Type B pancreatic cell (in vitro differentiated cells): ENCODE data around the gene TMOD3. TPM values are rescaled to one million over a fixed set of nuclear protein-coding genes. Genes with fewer than 3 reads are reported as not detected.

Experiments
- DNase-seq: peaks from one replicate; pipeline ENCODE4 v3.0.0; 2021; ENCODE audit warnings: mixed read lengths; ENCODE audit not compliant: unreplicated experiment; ENCODE audit errors: extremely low spot score
- H3K27ac Mint-ChIP-seq: 2 replicates; pipeline ENCODE4 v1.8.0; 2021; ENCODE audit warnings: mild to moderate bottlenecking, mixed read lengths
- H3K27me3 Mint-ChIP-seq: 2 replicates; pipeline ENCODE4 v1.8.0; 2021; ENCODE audit warnings: mixed read lengths
- H3K36me3 Mint-ChIP-seq: 2 replicates; pipeline ENCODE4 v1.8.0; 2021; ENCODE audit warnings: mixed read lengths
- H3K4me1 Mint-ChIP-seq: one replicate; pipeline ENCODE4 v1.8.0; 2021; ENCODE audit warnings: mixed read lengths; ENCODE audit not compliant: unreplicated experiment
- H3K4me3 Mint-ChIP-seq: 2 replicates; pipeline ENCODE4 v1.8.0; 2021; ENCODE audit warnings: mild to moderate bottlenecking, mixed read lengths
- H3K9me3 Mint-ChIP-seq: 2 replicates; pipeline ENCODE4 v1.8.0; 2021; ENCODE audit warnings: mixed read lengths
- CTCF ChIP-seq: fragments of 200-600 bp; sonication (generic); conservative IDR thresholded peaks from 2 replicates; pipeline ENCODE4 v1.5.0; 2021; ENCODE audit warnings: antibody characterized with exemption, mild to moderate bottlenecking
- total RNA-seq: library from RNA; stranded (reverse); gene quantifications from 2 replicates; pipeline ENCODE4 v1.2.1, GENCODE V29; 2021; ENCODE audit warnings: low replicate concordance

Gene TMOD3
- total RNA-seq, 1 donor from 2014 or later = 49.0 TPM

GRCh38 chr15:51887887-51888592 lies 58.6 kb downstream of the TMOD3 start:
- TF ChIP-seq CTCF = no peak
- no peak for DNase-seq
- no peaks in the 10 kb centered on the region for H3K27me3 Mint-ChIP-seq
- peaks cover 32% of the 10 kb centered on the region for H3K36me3 Mint-ChIP-seq
- no peaks in the 10 kb centered on the region for H3K9me3 Mint-ChIP-seq
- peaks cover 16% of the 10 kb centered on the region for H3K4me1 Mint-ChIP-seq
- no peak overlapping the region for H3K4me3 Mint-ChIP-seq
- H3K27ac Mint-ChIP-seq = peak overlapping the region; percentile 1

DNA sequence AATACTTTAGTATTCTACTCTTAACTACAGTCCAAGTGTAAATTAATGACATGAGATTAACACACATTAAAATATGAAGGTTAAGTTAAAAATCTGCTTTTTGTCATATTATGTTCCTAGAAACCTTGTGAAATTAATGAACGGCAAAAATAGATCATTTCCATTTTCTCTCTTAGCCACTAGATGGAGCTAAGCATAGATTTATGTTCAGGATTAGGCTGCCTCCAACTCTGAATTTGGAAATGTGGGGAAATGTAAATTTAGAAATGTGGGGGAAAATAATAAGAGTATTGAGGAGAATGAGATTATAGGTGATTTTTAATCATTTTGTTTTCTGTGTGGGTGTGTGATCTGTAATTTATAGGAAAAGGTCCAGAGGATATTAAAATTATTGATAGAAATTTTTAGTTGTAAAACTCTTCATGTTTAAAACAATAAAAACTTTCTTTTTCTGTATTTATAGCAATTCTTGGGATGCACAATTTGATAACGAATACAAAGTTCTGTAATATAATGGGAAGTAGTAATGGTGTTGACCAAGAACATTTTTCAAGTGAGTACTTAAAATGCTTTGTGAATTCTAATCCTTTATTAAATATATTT lies 59.2 kb downstream of the TMOD3 start:
- H3K27me3 Mint-ChIP-seq = no peaks in the 10 kb centered on the region
- peak overlapping the region; percentile 1 for H3K27ac Mint-ChIP-seq
- H3K36me3 Mint-ChIP-seq = peaks cover 34% of the 10 kb centered on the region
- peak; percentile 86 for TF ChIP-seq CTCF
- no peak for DNase-seq
- no peaks in the 10 kb centered on the region for H3K9me3 Mint-ChIP-seq
- H3K4me3 Mint-ChIP-seq = no peak overlapping the region
- peaks cover 11% of the 10 kb centered on the region for H3K4me1 Mint-ChIP-seq

DNA sequence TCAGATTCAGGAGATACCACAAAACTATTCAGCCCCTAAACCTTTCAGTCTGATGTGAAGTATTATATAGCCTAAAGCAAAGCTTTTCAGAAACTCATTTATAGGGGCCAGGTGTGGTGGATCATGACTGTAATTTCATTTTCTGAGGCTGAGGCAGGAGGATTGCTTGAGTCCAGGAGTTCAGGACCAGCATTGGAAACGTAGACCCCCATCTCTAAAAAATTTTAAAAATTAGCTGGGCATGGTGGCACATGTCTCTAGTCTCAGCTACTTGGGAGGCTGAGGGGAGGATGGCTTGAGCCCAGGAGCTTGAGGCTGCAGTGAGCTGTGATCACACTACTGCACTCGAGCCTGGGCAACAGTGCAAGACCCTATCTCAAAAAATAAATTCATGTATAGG lies 60.0 kb downstream of the TMOD3 start:
- Mint-ChIP-seq H3K27ac (no peak overlapping the region), H3K9me3 (no peaks in the 10 kb centered on the region), H3K4me1 (peaks cover 3% of the 10 kb centered on the region), H3K4me3 (no peak overlapping the region), H3K36me3 (peaks cover 30% of the 10 kb centered on the region), H3K27me3 (no peaks in the 10 kb centered on the region)
- no peak for DNase-seq
- TF ChIP-seq CTCF = no peak

- H3K9me3 Mint-ChIP-seq = no peaks in the 10 kb centered on the region
- no peaks in the 10 kb centered on the region for H3K27me3 Mint-ChIP-seq
- peaks cover 41% of the 10 kb centered on the region for H3K36me3 Mint-ChIP-seq
- DNase-seq = no peak
- no peak overlapping the region for H3K27ac Mint-ChIP-seq
- peaks cover 11% of the 10 kb centered on the region for H3K4me1 Mint-ChIP-seq
- H3K4me3 Mint-ChIP-seq = no peak overlapping the region
- TF ChIP-seq CTCF = no peak
Observed at GRCh38 chr15:51904421-51904820, 75.0 kb downstream of the TMOD3 start.

- Mint-ChIP-seq H3K4me3 (no peak overlapping the region), H3K36me3 (peaks cover 43% of the 10 kb centered on the region), H3K27ac (no peak overlapping the region), H3K27me3 (no peaks in the 10 kb centered on the region), H3K9me3 (no peaks in the 10 kb centered on the region), H3K4me1 (peaks cover 11% of the 10 kb centered on the region)
- DNase-seq = no peak
- TF ChIP-seq CTCF = no peak
Observed at GRCh38 chr15:51904931-51905330, 75.5 kb downstream of the TMOD3 start.
